Measurements from ENCODE around the gene CD226. TPM values are rescaled to one million over a fixed set of nuclear protein-coding genes. Genes with fewer than 3 reads are reported as not detected.

CD226 gene
- total RNA-seq, 1 donor from 2014 or later, result 0.05 TPM

GRCh38 chr18:69898241-69898861, 49.3 kb downstream of the CD226 start:
- H3K9me3 Mint-ChIP-seq (ENCODE audit: unreplicated experiment), result peaks cover 2% of the 10 kb centered on the region
- TF ChIP-seq CTCF (IDR thresholded peaks at IDR 0.05; ENCODE audit: partially characterized antibody, unreplicated experiment), result no peak
- H3K4me1 Mint-ChIP-seq (ENCODE audit: low read depth, unreplicated experiment), result no peaks in the 10 kb centered on the region
- no peak overlapping the region for H3K4me3 Mint-ChIP-seq (ENCODE audit: unreplicated experiment)
- H3K27me3 Mint-ChIP-seq (ENCODE audit: unreplicated experiment), result no peaks in the 10 kb centered on the region
- H3K27ac Mint-ChIP-seq (ENCODE audit: unreplicated experiment), result no peak overlapping the region
- DNase-seq, result no peak
- H3K36me3 Mint-ChIP-seq (ENCODE audit: unreplicated experiment), result no peaks in the 10 kb centered on the region

DNA sequence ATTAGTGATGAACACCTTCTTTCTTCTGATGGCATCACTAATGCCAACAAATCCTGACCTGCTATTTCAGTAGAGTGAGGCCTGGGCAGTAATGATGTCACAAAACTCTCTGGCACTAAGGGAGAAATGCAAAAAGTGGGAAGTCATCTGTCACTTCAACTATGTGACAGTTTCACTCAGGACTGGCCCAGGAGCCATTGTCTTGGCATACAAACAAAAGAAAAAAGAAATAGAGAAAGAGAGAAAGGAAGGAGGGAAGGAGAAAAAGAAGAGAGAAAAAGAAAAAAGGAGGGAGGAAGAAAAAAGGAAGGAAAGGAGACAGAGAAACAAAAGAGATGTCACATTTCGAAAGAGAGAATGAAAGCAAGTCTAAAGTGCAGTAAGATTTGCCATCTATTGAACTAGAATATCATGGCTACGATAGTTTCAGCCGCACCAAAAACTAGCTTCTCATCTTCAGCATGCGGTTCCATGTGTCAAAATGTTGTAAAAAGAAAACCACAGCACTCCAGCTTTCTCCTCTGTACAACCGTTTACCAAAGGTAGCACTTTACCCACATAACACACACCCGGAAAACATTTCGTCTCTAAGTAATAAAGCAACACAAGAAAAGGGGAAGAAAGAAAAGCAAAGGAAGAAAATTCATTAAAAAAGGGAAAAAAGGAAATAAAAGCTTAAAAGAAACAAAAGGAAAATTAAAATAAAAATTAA, 50.1 kb downstream of the CD226 start:
- no peak overlapping the region for H3K27ac Mint-ChIP-seq (ENCODE audit: unreplicated experiment)
- no peaks in the 10 kb centered on the region for H3K27me3 Mint-ChIP-seq (ENCODE audit: unreplicated experiment)
- TF ChIP-seq CTCF (IDR thresholded peaks at IDR 0.05; ENCODE audit: partially characterized antibody, unreplicated experiment), result no peak
- no peak overlapping the region for H3K4me3 Mint-ChIP-seq (ENCODE audit: unreplicated experiment)
- H3K4me1 Mint-ChIP-seq (ENCODE audit: low read depth, unreplicated experiment), result no peaks in the 10 kb centered on the region
- H3K9me3 Mint-ChIP-seq (ENCODE audit: unreplicated experiment), result peaks cover 2% of the 10 kb centered on the region
- DNase-seq, result no peak
- H3K36me3 Mint-ChIP-seq (ENCODE audit: unreplicated experiment), result no peaks in the 10 kb centered on the region

GRCh38 chr18:69895066-69896047, 52.3 kb downstream of the CD226 start:
- Mint-ChIP-seq H3K36me3 (ENCODE audit: unreplicated experiment) (no peaks in the 10 kb centered on the region), H3K27me3 (ENCODE audit: unreplicated experiment) (no peaks in the 10 kb centered on the region), H3K4me1 (ENCODE audit: low read depth, unreplicated experiment) (no peaks in the 10 kb centered on the region), H3K27ac (ENCODE audit: unreplicated experiment) (no peak overlapping the region), H3K9me3 (ENCODE audit: unreplicated experiment) (peaks cover 2% of the 10 kb centered on the region), H3K4me3 (ENCODE audit: unreplicated experiment) (no peak overlapping the region)
- DNase-seq, result no peak
- no peak for TF ChIP-seq CTCF (IDR thresholded peaks at IDR 0.05; ENCODE audit: partially characterized antibody, unreplicated experiment)

DNA sequence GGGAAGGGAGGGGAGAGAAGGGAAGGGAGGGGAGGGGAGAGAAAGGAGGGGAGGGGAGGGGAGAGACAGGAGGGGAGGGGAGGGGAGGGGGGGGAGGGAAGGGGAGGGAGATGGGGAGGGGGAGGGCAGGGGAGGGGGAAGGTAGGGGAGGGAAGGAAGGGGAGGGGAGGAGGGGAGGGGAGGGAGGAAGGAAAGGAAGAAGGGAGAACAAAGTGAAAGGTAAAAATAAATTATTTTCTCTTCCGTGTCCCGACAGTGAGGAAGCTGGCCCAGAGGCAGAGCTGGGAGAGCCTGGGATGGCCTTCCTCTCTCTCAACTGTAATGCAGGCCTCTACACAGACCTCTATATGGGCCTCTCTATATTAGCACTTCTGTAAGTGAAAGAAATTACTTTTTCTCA, 53.2 kb downstream of the CD226 start:
- DNase-seq, result no peak
- Mint-ChIP-seq H3K27me3 (ENCODE audit: unreplicated experiment) (no peaks in the 10 kb centered on the region), H3K4me3 (ENCODE audit: unreplicated experiment) (no peak overlapping the region), H3K4me1 (ENCODE audit: low read depth, unreplicated experiment) (no peaks in the 10 kb centered on the region), H3K9me3 (ENCODE audit: unreplicated experiment) (no peaks in the 10 kb centered on the region), H3K27ac (ENCODE audit: unreplicated experiment) (no peak overlapping the region), H3K36me3 (ENCODE audit: unreplicated experiment) (no peaks in the 10 kb centered on the region)
- TF ChIP-seq CTCF (IDR thresholded peaks at IDR 0.05; ENCODE audit: partially characterized antibody, unreplicated experiment), result no peak
